PC-9 (cell line): ENCODE data around the gene GABRB2.

Source experiments
- CTCF ChIP-seq: fragments of 200-600 bp; sonication (generic); conservative IDR thresholded peaks from 2 replicates; pipeline ENCODE4 v1.6.1; 2017; ENCODE audit warnings: mixed run types, antibody characterized with exemption, mild to moderate bottlenecking, moderate library complexity
- EZH2 ChIP-seq: fragments of 200-600 bp; sonication (generic); IDR thresholded peaks from 2 replicates; pipeline ENCODE4 v1.8.0; 2017; ENCODE audit warnings: antibody characterized with exemption, low read depth

GRCh38 chr5:161277011-161277410 is 269.5 kb downstream of the GABRB2 start:
- TF ChIP-seq CTCF, result no peak
- TF ChIP-seq EZH2, result no peak
